ENCODE results near the gene LRRC36.
A peak's percentile ranks its signal among the peaks of the same experiment; 100 is the strongest.

Gene LRRC36

GRCh38 chr16:67425061-67425460 lies 98.4 kb downstream of the LRRC36 start:
- TF ChIP-seq, protein P1, sequence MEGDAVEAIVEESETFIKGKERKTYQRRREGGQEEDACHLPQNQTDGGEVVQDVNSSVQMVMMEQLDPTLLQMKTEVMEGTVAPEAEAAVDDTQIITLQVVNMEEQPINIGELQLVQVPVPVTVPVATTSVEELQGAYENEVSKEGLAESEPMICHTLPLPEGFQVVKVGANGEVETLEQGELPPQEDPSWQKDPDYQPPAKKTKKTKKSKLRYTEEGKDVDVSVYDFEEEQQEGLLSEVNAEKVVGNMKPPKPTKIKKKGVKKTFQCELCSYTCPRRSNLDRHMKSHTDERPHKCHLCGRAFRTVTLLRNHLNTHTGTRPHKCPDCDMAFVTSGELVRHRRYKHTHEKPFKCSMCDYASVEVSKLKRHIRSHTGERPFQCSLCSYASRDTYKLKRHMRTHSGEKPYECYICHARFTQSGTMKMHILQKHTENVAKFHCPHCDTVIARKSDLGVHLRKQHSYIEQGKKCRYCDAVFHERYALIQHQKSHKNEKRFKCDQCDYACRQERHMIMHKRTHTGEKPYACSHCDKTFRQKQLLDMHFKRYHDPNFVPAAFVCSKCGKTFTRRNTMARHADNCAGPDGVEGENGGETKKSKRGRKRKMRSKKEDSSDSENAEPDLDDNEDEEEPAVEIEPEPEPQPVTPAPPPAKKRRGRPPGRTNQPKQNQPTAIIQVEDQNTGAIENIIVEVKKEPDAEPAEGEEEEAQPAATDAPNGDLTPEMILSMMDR (IDR thresholded peaks at IDR 0.05), result no peak

DNA sequence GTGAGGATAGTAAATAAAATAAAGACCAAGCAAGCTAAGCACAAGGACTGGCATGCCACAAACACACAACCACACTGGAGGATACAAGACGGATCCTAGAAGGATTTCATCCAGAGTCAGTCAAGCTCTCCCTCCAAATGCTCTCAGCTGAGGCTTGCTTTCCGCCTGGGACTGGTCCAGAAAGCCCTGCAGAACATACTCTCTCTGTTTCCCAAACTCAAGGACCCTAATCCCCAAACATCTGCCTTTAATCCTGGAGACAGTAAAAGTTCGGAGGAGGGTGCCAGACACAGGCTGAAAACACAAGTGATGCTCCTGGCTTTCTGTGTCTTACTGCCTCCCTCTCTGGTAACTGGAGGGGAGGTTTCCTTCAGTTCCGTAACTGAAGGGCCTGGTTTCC lies 99.0 kb downstream of the LRRC36 start:
- TF ChIP-seq, protein P1 (IDR thresholded peaks at IDR 0.05), result no peak

DNA sequence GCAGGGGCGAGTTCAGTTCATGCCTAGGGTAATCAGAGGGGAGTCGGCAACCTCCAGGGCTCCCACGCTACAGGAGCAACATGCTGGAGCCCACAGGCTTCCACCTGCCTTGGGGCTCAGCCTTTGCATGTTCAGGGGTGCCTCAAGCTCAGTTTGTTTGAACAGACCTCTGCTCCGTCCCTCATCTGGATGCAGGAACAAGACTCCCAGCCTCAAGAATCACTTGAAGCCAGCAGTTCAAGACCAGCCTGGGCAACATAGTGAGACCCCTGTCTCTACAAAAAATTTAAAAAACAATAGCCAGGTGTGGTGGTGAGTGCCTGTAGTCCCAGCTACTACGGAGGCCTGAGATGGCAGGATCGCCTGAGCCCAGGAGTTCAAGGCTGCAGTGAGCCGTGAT lies 99.4 kb downstream of the LRRC36 start:
- TF ChIP-seq, protein P1 (IDR thresholded peaks at IDR 0.05), result no peak

DNA sequence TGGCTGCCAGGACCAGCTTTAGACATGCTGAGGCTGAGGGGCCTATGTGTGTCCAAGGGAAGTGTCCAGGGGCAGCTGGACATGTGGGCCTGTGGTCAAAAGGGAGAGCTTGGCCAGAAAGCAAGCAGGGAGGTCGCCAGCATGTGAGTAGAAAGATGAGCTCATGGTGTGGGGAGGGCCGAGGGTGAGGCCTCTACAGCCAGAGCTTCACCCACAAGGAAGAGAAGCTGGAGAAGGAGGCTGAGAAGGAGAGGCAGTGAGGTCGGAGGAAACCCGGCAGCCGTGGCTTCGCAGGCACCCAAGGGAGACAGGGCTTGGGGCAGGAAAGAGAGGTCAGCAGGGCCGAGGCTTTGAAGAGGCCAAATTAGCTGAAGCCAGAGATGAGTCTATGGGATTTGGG lies 100.3 kb downstream of the LRRC36 start:
- TF ChIP-seq, protein P1 (IDR thresholded peaks at IDR 0.05), result no peak

GRCh38 chr16:67428146-67428731 lies 101.6 kb downstream of the LRRC36 start:
- TF ChIP-seq, protein P1 (IDR thresholded peaks at IDR 0.05), result peak; percentile 90

- TF ChIP-seq, protein P1 (IDR thresholded peaks at IDR 0.05), result no peak
Measured at GRCh38 chr16:67429053-67429798, 102.6 kb downstream of the LRRC36 start.

- TF ChIP-seq, protein P1 (IDR thresholded peaks at IDR 0.05), result no peak
Measured at GRCh38 chr16:67429799-67430503, 103.3 kb downstream of the LRRC36 start.

Data from LNCAP (cell line).